ENCODE measurements around the gene PDLIM1.

The PDLIM1 gene

DNA sequence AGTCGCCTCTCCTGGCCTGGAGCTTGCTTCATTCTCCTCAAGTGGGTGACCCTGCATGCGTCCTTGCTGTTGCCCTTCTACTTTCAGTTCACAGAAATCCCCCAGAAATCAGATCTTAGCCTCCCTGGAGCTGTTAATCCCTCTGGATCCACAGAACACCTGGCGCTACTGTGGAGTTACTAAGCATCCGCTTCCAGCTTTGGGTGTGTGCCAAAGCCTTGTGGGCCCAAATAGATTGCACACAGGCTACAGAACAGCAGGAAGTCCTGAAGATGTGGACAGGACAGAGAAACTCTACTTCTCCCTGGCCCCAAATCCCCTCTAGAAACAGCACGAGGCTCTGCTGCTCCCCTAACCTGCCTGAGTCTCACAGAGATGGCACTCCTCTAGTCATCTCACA, 36.6 kb upstream of the PDLIM1 start:
- TF ChIP-seq, protein P1, sequence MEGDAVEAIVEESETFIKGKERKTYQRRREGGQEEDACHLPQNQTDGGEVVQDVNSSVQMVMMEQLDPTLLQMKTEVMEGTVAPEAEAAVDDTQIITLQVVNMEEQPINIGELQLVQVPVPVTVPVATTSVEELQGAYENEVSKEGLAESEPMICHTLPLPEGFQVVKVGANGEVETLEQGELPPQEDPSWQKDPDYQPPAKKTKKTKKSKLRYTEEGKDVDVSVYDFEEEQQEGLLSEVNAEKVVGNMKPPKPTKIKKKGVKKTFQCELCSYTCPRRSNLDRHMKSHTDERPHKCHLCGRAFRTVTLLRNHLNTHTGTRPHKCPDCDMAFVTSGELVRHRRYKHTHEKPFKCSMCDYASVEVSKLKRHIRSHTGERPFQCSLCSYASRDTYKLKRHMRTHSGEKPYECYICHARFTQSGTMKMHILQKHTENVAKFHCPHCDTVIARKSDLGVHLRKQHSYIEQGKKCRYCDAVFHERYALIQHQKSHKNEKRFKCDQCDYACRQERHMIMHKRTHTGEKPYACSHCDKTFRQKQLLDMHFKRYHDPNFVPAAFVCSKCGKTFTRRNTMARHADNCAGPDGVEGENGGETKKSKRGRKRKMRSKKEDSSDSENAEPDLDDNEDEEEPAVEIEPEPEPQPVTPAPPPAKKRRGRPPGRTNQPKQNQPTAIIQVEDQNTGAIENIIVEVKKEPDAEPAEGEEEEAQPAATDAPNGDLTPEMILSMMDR (IDR thresholded peaks at IDR 0.05; ENCODE audit: control insufficient read depth, extremely low read depth, insufficient read depth) = no peak
- DNase-seq (ENCODE audit: low read depth) = no peak
- no peak overlapping the region for H3K4me3 ChIP-seq (ENCODE audit: low read depth, low read length)

GRCh38 chr10:95326396-95326795, 35.6 kb upstream of the PDLIM1 start:
- DNase-seq (ENCODE audit: low read depth) = no peak
- H3K4me3 ChIP-seq (ENCODE audit: low read depth, low read length) = no peak overlapping the region
- TF ChIP-seq, protein P1 (IDR thresholded peaks at IDR 0.05; ENCODE audit: control insufficient read depth, extremely low read depth, insufficient read depth) = no peak

- no peak for DNase-seq (ENCODE audit: low read depth)
- TF ChIP-seq, protein P1 (IDR thresholded peaks at IDR 0.05; ENCODE audit: control insufficient read depth, extremely low read depth, insufficient read depth) = no peak
Observed at GRCh38 chr10:95325863-95326262, 35.1 kb upstream of the PDLIM1 start.

DNA sequence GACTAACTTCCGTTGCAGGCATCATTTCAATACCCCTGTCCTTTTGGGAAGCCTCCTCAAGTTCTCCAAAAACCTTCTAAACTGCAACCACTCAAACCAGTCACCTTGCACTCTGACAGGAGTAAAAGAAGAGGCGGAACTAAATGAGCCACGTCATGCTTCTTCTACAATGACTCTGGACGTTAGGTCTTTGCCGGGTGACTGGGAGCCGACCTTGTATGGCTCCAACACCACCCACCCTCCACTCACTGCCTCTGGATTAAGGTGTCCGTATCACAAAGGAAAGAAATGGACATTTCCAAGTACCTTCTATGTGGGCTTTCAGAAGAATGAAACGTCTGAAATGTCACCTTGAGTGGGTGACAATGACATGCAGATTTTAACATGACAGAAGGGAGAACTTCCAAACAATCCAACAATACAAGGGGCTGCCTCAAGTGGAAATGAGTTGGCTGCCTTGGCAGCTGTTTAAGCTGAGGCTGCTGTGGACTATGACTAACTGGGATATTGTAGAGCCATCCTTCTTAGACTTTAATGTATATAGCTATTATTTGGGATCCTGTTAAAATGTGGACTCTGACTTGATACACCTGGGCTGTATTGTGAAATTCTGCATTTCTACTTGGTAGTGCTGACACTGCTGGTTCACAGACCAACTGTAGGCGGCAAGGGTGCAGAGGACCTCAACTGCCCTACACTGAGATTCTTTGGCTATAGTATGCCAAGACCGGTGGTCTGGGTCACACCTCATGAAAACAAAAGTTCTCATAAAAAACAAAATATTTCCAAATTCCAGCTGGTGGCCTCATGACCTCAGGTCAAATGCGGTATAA, 33.8 kb upstream of the PDLIM1 start:
- DNase-seq (ENCODE audit: low read depth) = no peak
- no peak overlapping the region for H3K4me3 ChIP-seq (ENCODE audit: low read depth, low read length)
- TF ChIP-seq, protein P1 (IDR thresholded peaks at IDR 0.05; ENCODE audit: control insufficient read depth, extremely low read depth, insufficient read depth) = no peak

More at GRCh38 chr10:95325863-95326262, 35.1 kb upstream of the PDLIM1 start:
- no peak overlapping the region for H3K4me3 ChIP-seq (ENCODE audit: low read depth, low read length)

DNA sequence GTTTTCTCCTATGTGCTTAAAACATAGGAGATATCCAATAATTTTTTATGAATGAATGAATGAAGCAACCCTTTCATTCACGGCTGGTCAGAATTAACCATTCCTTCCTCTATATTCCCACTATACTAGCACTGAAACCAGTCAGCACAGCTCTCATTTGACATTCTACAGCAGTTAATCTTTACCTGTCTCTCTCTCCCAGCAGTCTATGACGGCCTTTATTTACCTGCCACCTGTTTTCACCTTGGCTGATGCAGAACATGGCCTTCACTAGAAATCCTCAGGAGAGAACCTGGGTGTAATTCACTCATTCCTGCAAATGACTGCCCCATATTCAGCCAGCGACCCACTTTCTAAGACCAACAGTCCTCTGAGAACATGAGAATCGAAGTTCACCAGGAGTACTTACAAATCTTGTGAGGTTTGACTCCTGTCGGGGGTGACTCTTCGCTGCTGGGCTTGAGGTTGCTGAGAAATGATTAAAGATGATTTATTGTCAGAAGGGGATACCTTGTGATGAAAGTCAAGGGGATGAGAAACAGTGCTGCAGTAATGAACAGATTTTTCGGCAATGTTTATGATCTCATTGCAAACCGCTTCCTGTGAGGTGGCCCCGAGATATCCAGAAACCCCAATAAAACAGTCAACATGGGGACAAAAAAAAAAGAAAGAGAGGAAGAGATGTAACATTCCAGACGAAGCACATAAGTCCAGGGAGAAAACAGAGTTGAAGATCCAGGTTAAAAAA, 30.9 kb upstream of the PDLIM1 start:
- DNase-seq (ENCODE audit: low read depth) = no peak
- TF ChIP-seq, protein P1 (IDR thresholded peaks at IDR 0.05; ENCODE audit: control insufficient read depth, extremely low read depth, insufficient read depth) = no peak
- no peak overlapping the region for H3K4me3 ChIP-seq (ENCODE audit: low read depth, low read length)

- TF ChIP-seq, protein P1 (IDR thresholded peaks at IDR 0.05; ENCODE audit: control insufficient read depth, extremely low read depth, insufficient read depth) = no peak
- no peak overlapping the region for H3K4me3 ChIP-seq (ENCODE audit: low read depth, low read length)
- DNase-seq (ENCODE audit: low read depth) = no peak
Observed at GRCh38 chr10:95319239-95319638, 28.4 kb upstream of the PDLIM1 start.

Data from LNCaP clone FGC (cell line).